ENCODE results near the gene LEPROT.

LEPROT gene

GRCh38 chr1:65479554-65480204 is 59.2 kb downstream of the LEPROT start:
- no peak for DNase-seq

- DNase-seq = no peak
Observed at GRCh38 chr1:65480684-65481405, 60.4 kb downstream of the LEPROT start.

- DNase-seq = no peak
Observed at GRCh38 chr1:65483993-65484754, 63.7 kb downstream of the LEPROT start.

All from NCI-H2081 (cell line).